ENCODE results near the gene CMPK1.

DNA sequence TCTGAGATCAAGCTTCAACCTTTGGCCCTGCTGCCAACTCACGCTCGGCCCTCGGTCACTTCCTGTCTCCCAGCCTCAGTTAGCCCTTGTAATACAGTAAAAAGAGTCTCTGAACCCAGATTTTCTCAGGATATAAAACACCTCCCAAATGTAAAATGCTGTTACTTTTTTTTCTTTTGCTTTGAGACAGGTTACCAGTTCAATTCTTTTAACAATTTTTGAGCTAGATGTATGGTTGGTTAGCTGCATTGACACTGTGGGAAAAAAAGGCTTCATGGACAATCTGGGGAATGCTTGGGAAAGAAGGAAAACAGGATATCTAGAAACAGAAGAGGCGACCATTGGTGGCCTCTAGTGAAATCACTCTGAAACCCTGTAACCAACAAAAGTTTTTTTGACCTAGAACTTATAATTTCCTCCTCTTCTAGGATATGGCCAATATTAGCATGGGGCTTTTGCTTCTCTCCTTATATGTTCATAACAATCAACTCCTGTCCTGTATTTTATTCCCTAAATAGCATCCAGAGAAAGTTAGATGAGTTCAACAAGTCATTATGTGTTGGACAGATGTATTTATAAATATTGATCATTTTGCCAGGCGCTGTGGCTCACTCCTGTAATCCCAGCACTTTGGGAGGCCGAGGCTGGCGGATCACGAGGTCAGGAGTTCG is 1.3 kb downstream of the CMPK1 start:
- no peak for TF ChIP-seq EZH2phosphoT487 (IDR thresholded peaks at IDR 0.05; ENCODE audit: borderline replicate concordance, low read length)
- TF ChIP-seq, protein P1, sequence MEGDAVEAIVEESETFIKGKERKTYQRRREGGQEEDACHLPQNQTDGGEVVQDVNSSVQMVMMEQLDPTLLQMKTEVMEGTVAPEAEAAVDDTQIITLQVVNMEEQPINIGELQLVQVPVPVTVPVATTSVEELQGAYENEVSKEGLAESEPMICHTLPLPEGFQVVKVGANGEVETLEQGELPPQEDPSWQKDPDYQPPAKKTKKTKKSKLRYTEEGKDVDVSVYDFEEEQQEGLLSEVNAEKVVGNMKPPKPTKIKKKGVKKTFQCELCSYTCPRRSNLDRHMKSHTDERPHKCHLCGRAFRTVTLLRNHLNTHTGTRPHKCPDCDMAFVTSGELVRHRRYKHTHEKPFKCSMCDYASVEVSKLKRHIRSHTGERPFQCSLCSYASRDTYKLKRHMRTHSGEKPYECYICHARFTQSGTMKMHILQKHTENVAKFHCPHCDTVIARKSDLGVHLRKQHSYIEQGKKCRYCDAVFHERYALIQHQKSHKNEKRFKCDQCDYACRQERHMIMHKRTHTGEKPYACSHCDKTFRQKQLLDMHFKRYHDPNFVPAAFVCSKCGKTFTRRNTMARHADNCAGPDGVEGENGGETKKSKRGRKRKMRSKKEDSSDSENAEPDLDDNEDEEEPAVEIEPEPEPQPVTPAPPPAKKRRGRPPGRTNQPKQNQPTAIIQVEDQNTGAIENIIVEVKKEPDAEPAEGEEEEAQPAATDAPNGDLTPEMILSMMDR (IDR thresholded peaks at IDR 0.05; ENCODE audit: low read depth, low read length, poor library complexity, severe bottlenecking), result no peak

Data from DOHH2 (cell line).